Osteoblast (primary cell): Measurements from ENCODE around the gene DNAH8. TPM values are rescaled to one million over a fixed set of nuclear protein-coding genes. Genes with fewer than 3 reads are reported as not detected.

Experiments
- DNase-seq: peaks from one replicate; pipeline ENCODE4 v3.0.0; 2011; ENCODE audit warnings: low spot score, mixed read lengths; ENCODE audit not compliant: insufficient read length; ENCODE audit errors: missing footprints
- H2AFZ ChIP-seq: 2 replicates; pipeline ENCODE4 v1.6.0; 2011; ENCODE audit warnings: mild to moderate bottlenecking, low read length
- H3K27ac ChIP-seq: 2 replicates; pipeline ENCODE4 v1.5.1; 2011; ENCODE audit warnings: mild to moderate bottlenecking, low read depth, low read length, moderate library complexity
- H3K27me3 ChIP-seq: 2 replicates; pipeline ENCODE4 v1.6.0; 2012; ENCODE audit warnings: mild to moderate bottlenecking, control low read depth, inconsistent platforms, low read length, moderate library complexity; ENCODE audit not compliant: insufficient read depth
- H3K36me3 ChIP-seq: 2 replicates; pipeline ENCODE4 v1.5.1; 2011; ENCODE audit warnings: mild to moderate bottlenecking, low read length, control low read depth, moderate library complexity; ENCODE audit not compliant: insufficient read depth
- H3K4me1 ChIP-seq: 2 replicates; pipeline ENCODE4 v1.5.1; 2011; ENCODE audit warnings: mild to moderate bottlenecking, low read length, control low read depth, moderate library complexity; ENCODE audit not compliant: insufficient read depth
- H3K4me2 ChIP-seq: 2 replicates; pipeline ENCODE4 v1.6.0; 2011; ENCODE audit warnings: mild to moderate bottlenecking, low read length; ENCODE audit not compliant: insufficient read depth
- H3K4me3 ChIP-seq: fragments of 200-600 bp; sonication (generic); 3 replicates; pipeline ENCODE4 v1.5.1; 2012; ENCODE audit warnings: mild to moderate bottlenecking, low read length, inconsistent platforms; ENCODE audit not compliant: insufficient read depth
- H3K79me2 ChIP-seq: 2 replicates; pipeline ENCODE4 v1.6.0; 2012; ENCODE audit warnings: mild to moderate bottlenecking, low read length, control low read depth, inconsistent platforms; ENCODE audit not compliant: insufficient read depth
- H3K9me3 ChIP-seq: 2 replicates; pipeline ENCODE4 v1.5.1; 2011; ENCODE audit warnings: low read depth, low read length, control low read depth
- H4K20me1 ChIP-seq: 2 replicates; pipeline ENCODE4 v1.6.0; 2012; ENCODE audit warnings: mild to moderate bottlenecking, low read length, control low read depth; ENCODE audit not compliant: insufficient read depth
- CTCF ChIP-seq: IDR thresholded peaks from 2 replicates; pipeline ENCODE4 v1.5.1; 2011; ENCODE audit warnings: mild to moderate bottlenecking, low read depth, low read length, moderate library complexity; ENCODE audit errors: extremely low read depth
- total RNA-seq: library from RNA; depleted of rRNA; stranded (reverse); fragments of >200 nt; gene quantifications from 2 replicates; pipeline ENCODE4 v1.2.3, GENCODE V29; 2012

The DNAH8 gene
- total RNA-seq, 1 donor: 0.36 TPM

- Histone ChIP-seq H4K20me1 (no peaks in the 10 kb centered on the region), H3K4me2 (no peak overlapping the region), H3K4me1 (no peaks in the 10 kb centered on the region), H3K79me2 (no peaks in the 10 kb centered on the region), H3K36me3 (no peaks in the 10 kb centered on the region), H3K4me3 (no peak overlapping the region), H2AFZ (no peak overlapping the region), H3K27ac (no peak overlapping the region), H3K27me3 (peaks cover 6% of the 10 kb centered on the region), H3K9me3 (no peaks in the 10 kb centered on the region)
- TF ChIP-seq CTCF: no peak
- no peak for DNase-seq
Observed at GRCh38 chr6:38802497-38802896, 87.4 kb downstream of the DNAH8 start.

GRCh38 chr6:38803129-38803528 lies 88.0 kb downstream of the DNAH8 start:
- no peaks in the 10 kb centered on the region for H3K4me1 ChIP-seq
- H4K20me1 ChIP-seq: no peaks in the 10 kb centered on the region
- no peaks in the 10 kb centered on the region for H3K36me3 ChIP-seq
- peaks cover 6% of the 10 kb centered on the region for H3K27me3 ChIP-seq
- DNase-seq: no peak
- H3K27ac ChIP-seq: no peak overlapping the region
- no peaks in the 10 kb centered on the region for H3K9me3 ChIP-seq
- no peak overlapping the region for H3K4me2 ChIP-seq
- no peaks in the 10 kb centered on the region for H3K79me2 ChIP-seq
- no peak overlapping the region for H3K4me3 ChIP-seq
- no peak for TF ChIP-seq CTCF
- no peak overlapping the region for H2AFZ ChIP-seq

- DNase-seq: no peak
- Histone ChIP-seq H4K20me1 (no peaks in the 10 kb centered on the region), H3K79me2 (no peaks in the 10 kb centered on the region), H3K27ac (no peak overlapping the region), H3K4me3 (no peak overlapping the region), H3K4me1 (no peaks in the 10 kb centered on the region), H3K27me3 (peaks cover 2% of the 10 kb centered on the region), H3K36me3 (no peaks in the 10 kb centered on the region), H2AFZ (no peak overlapping the region), H3K4me2 (no peak overlapping the region), H3K9me3 (no peaks in the 10 kb centered on the region)
- TF ChIP-seq CTCF: no peak
Observed at GRCh38 chr6:38804358-38804757, 89.2 kb downstream of the DNAH8 start.

GRCh38 chr6:38805127-38805655 lies 90.1 kb downstream of the DNAH8 start:
- Histone ChIP-seq H2AFZ (no peak overlapping the region), H3K36me3 (no peaks in the 10 kb centered on the region), H3K4me3 (no peak overlapping the region), H3K27me3 (peaks cover 2% of the 10 kb centered on the region), H4K20me1 (no peaks in the 10 kb centered on the region), H3K27ac (no peak overlapping the region), H3K4me2 (no peak overlapping the region), H3K79me2 (no peaks in the 10 kb centered on the region), H3K9me3 (no peaks in the 10 kb centered on the region), H3K4me1 (no peaks in the 10 kb centered on the region)
- TF ChIP-seq CTCF: no peak
- no peak for DNase-seq
